GM19351 (cell line): ENCODE results near the gene TLCD2.
"Not testable (repeated sequence)": the region's sequence is repeated elsewhere in the genome, so short reads cannot be mapped to it uniquely, and the experiment has no call there.

ENCODE experiments used
- ATAC-seq: cut with Tn5 transposase; IDR thresholded peaks from one replicate; pipeline ENCODE4 v1.9.1; 2021; ENCODE audit warnings: mild to moderate bottlenecking, moderate library complexity; ENCODE audit not compliant: unreplicated experiment

The TLCD2 gene

DNA sequence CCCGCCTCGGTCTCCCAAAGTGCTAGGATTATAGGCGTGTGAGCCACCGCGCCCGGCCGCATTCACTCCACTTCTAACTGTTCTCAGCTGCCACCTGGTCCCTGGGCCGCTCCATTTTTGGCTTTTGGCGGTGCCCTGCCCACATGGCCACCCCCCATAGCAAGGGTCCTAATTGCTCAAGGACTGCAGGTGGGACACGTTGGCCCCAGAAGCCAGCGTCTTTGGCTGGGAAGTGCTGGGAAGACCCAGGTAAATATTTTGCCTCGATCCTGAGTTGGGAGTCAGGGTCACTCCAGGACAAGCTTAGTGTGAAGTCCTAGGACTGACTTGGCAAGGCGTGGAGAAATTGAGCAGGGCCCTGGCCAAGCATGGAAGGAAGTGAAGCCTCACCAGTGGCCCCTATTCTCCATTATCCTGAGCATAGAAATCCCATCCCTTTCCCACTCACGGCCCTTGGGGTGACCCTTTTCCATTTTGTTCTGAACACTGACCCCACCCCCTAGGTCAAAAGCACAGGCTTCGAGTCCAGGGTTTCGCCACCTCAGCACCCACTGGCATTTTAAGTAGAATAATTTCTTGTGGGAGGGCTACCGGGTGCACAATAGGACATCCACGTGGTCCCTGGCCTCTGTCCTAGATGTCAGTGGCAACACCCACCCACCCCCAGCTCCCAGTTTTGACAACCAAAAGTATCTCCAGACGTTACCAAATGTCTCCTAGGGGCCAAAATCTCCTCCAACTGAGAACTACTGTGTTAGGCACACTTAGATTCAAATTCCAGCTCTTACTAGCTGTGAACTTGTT is 8.4 kb upstream of the TLCD2 start:
- no peak for ATAC-seq

DNA sequence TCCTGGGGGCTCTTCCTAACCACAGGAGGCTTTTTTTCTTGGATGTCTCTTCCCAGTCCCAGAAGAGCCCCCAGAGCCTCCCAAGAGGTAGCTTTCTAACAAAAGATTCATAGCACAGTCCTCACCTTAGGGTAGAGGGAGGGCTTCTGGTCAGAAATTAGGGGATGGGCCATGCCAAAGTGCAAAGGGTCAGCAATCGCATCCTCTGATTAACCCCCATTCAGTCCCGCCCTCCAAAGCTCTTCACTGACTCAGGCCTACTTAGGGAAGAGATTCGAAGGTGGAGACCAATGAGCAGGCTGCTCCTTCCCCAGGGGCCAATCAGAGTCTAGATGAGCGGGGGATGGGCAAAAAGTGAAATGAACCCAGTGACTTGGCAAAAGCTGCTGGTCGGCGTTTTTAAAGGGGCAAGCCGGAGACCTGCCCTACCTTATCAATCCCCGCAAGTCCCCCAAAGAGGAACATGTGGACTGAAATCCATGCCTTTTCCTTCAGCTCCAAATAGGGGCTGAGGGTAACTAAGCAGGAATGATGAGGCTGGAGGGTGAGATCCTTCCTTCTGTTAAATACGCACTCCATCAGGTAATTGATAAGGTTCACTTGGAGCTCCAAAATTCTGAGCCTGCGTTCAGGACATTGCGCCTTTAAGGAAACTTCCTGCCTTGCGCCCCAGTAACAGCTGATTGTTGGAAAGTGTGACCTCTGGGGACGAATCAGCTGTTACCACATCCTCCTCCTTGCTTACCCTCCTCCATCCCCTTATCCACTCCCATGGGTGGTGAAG is 6.9 kb upstream of the TLCD2 start:
- ATAC-seq, result peak; percentile 44

DNA sequence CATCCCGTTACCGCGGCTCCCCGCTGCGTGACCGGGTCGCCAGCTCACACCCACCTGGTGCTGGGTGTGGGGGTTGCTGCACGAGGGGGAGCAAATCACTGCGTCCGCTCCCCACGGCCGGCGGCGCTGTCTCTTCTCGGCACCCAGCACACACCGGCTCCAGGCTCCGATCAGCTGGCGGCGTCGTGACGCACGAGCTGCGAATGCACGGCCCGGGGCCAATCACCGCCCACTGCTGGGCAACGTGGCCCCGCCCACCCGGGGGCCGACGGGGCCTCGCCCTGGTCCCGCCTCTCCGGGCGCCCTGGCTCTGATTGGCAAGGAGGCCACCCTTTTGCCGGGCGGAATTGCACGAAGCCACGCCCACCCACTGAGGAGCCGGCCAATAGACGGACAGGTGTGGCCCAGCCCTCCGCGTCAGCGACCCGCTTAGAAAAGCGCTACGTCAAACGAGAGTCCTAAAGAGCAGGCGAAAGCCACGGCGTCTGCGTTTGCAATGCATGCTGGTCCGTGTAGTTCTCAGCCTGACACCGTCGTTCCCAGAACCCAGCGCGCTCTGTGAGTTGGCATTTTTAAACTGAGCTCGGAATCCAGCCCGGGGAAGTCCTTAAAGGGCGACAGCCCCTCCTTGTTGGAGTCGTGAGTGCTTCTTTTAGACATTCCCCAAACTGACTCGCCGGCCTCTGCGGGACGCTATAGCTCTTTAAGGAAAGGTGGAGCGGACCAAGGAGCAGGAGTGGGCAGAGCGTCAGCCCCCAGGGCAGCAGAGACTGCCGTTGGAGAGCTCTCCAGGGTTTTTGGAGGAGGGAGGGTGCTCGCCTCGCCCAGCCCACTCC is 6.1 kb upstream of the TLCD2 start:
- peak; percentile 71 for ATAC-seq

DNA sequence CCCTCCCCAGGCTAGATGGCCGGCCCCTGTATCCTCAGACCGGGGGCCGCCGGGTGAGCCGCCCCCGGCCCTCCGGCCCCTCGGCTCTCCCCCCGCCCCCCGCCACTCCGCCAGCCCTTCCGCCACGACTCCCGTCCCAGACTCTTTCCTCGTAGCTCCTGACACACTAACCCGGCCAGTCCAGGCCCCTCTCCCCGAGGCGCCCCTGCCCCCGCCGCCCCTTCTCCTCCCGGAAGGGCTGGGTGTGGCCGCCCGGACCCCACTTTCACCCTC is 5.6 kb upstream of the TLCD2 start:
- ATAC-seq, result no peak

DNA sequence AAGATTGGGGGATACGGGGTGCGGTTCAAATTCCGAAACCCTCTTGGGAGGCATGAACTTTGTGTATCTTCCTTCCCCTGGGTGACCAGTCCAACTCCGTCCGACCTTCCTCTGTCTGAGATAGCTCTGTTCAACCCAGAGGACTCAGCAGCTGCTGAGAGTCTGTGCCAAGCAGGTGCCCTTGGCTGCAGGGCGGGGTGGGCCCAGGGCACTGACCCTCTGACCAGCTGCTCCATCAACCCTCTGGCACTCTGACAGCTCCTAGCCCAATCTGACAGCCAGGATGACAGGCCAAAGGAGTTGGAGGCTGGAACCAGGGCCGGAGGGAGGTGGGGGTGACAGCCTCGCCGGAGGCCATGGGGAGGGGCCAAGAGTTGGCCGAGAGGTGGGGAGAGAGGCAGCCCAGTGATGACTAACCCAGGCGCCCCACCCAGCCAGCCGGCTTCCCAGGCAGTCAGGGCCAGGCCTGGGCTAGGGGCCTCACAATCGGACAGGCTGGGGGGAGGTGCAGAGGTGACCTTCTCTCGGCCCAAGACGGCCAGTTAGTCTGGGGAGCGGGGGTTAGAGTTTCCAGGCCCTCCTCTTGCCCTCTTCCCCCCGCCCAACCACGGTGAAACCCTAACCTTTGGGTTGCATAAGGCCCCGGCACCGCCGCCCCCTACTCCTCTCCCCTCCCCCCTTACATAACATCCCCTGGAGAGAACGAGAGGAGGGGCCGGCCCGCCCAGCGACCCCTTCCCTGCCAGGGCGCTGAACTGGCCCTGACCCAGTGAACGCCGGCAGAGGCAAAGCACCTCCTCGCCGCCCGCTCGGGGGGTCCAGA is 5.0 kb upstream of the TLCD2 start:
- ATAC-seq, result no peak

DNA sequence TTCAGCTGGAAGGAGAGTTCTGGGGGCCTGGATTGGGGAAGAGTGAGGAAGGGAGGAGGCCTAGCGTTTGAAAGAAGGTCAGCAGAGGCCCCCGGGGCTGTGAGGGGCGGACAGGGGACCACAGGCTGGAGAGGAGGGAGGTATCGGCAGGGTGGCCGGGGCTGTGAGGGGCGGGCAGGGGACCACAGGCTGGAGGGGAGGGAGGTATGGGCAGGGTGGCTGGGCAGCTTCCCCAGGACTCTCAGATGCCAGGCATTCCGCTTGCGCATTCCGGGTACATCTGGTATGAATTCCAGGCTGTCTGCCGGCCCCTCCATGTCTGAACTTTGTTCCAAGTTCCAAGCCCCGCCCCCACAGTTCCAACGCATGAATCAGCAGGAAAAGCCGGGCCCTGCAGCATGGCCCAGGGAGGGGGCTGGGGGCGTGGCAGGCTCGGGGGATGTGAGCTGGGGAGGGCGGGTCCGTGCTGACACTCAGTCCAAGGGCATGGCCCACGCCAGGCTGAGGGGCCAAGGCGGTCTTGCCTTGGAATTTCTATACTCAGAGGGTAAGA is 4.3 kb upstream of the TLCD2 start:
- no peak for ATAC-seq

DNA sequence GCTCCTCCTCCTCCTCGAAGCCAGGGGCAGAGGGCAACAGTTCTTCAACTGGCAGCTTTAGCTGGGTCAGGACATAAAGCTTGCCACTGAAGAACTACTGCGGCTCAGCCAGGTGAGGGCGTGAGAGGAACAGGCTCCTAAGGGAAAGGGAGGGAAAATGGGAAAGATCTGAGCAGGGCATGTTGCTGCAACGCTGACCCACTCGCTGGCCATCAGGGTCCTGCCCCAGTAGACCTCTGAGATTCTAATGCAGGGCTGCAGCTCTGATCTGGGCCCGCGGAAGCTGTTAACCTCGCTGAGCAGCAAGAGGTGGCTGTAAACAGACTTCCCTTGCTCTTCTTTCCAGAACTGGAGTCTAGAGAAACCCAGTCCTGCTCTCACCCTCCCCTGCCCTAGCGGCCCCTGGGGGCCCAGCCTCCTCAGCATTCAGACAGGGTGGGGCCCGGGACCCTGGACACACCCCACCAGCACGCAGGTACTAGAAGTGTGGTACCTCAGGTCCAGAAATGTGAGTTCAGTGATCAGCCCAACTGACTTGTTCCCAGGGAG is 3.8 kb upstream of the TLCD2 start:
- no peak for ATAC-seq

DNA sequence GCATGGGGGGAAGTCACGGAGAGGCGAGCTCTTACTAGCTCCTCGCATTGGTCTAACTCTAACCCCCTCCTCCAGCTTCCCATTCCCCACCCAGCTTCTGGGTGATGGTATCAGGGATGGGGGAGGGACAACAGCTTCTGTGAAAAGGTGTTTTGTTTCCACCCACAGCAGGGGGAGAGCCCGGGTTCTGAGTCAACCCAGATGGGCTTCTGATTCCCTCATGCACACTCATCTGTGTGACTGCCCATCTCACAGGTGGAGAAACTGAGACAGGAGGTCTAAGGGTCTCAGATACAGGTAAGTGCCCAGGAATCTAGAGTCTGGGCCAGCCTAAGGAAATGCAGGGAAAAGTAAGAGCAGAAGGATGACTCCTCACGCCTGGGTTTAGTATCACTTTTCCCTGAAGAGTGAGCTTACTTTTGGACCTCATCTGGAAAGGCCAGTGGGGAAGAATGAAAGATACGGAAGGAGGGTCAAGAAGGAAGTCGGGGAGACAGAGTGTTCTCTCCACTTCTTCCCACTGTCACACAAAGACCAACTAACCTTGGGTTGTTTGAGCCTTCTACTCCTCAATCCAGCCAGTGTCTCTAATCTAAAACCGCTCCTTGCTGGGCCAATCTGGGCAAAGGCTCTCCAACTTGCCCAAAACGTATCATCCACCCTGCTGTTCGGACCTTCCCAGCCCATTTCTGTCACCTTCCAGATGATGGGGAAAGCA is 3.1 kb upstream of the TLCD2 start:
- no peak for ATAC-seq

DNA sequence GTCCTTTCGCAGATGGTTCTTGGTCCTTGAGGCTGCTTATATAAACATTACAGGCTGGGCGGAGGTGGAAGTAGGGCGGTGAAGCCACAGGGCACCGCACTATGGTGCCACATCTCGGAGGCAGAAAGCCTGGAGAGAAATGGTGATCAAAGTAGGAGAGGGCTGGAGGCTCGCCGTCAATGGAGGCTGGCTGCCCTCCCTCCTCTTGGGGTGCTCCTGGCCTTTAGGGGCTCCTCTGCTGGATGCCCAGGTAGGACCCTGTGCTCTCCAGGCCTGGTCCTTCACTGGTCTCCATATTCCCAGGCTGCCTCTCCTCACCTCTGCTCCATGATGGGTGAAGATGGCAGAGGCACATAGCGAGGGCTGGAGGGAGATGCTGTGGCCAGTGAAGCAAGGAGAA is 2.1 kb upstream of the TLCD2 start:
- no peak for ATAC-seq

DNA sequence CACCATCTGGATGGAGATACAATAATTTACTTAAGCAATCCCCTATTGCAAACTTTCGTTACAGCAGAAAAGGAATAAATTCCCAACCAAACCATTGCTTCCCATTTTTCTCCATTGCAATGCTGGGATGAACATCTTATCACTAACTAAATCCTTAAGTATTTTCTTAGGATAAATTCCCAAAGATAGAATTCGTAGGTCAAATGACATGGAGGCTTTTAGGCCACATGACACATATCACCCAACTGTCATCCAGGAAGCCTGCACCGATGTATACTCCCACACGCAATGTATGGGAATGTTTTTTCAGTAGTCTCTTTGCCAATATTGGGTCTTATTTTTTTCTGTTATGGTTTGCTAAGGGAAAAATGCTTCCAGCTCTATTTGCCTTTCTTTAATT is 1.6 kb upstream of the TLCD2 start:
- no peak for ATAC-seq

DNA sequence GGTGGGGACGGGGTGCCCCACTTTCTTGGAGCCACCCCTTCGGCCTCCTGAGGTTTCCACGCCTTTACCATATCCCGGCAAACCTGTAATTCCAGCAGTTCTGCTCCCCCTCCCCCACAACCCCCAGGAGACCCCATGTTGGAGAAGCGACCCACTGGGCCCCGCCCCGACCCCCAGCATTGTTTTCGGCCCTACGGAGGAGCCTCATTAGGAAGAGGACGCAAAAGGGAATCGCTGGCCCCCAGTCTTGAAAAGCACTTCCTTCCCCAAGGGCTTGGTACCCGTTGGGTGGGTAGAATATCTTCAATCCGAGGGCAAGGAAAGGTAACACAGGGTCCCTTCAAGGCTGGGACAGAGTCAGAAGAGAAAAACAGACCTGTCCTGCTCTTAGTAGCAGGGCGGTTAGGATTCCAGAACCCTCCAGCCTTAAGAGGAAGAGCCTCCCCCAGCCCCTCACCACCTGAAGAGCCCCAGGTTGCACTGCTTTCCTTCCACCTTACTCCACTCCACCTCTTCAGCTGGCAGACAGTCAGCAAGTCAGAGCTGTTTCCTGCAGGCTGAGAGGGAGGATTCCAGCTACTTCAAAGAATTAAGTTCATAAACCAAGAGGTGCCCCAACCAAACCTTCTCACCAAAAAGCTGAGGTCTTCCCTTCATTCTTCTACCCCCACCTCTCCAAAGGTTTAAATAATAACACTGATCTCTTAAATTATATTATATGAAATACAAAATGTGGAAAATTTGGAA is 803 bp upstream of the TLCD2 start:
- no peak for ATAC-seq

DNA sequence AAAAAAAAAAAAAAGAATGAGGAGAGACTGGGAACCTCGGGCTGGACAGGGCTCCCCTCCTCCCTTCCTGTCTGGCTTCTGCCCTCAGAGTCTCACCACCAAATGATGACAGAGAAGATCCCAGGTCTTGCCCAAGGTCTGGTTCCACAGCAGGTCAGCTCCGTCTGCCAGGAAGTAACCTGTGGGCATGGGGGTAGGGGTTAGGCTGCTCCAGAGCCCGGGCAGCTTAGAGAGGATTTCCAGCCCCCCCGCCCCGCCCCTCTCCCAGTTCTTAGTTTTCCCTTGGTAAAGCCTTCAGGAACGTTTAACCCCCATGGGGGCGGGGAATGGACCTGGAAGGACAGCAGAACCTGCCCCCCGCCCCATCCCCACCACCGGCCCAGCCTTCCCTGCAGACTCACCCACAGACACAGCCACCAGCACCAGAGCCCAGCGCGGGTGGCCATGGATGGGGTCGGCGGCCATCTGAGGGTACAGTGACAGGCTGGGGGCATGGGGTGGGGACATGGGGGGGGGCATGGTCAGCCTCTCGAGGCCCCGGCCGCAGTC is 700 bp downstream of the TLCD2 start:
- no peak for ATAC-seq

DNA sequence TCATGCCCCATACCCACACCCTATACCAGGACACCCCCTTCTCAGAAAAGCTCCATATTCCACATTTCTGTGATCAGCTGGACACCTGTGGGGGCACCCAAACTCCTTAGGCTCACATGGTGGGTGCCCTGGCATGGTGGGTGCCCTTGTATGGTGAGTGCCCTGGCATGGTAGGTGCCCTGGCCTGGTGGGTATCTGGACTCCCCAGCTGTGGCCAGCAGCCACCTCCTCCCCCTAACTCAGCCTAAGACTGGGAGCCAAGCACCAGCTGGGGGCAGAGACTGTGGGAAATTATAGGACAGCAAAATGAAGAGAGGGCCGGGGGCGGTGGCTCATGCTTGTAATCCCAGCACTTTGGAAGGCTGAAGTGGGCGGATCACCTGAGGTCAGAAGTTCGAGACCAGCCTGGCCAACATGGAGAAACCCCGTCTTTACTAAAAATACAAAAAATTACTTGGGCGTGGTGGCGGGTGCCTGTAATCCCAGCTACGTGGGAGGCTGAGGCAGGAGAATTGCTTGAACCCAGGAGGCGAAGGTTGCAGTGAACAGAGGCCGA is 1.3 kb downstream of the TLCD2 start:
- not testable (repeated sequence) for ATAC-seq

DNA sequence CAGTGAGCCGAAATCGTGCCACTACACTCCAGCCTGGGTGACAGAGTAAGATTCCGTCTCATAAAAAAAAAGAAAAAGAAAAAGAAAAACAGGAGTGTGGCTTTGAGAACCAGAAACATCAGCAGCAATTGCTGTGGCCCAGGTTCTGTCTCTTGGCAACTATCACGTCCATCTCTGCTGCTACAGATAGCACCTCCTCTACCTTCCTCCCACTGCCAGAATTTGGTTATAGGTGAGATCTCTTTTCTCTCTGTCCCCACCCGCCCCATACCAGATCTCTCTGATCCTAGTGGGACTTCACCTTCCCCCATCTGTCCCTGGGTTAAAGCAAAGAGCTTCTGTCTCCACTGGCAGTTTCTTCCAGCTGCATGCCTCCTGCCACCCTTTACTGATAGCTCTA is 3.1 kb downstream of the TLCD2 start:
- no peak for ATAC-seq

DNA sequence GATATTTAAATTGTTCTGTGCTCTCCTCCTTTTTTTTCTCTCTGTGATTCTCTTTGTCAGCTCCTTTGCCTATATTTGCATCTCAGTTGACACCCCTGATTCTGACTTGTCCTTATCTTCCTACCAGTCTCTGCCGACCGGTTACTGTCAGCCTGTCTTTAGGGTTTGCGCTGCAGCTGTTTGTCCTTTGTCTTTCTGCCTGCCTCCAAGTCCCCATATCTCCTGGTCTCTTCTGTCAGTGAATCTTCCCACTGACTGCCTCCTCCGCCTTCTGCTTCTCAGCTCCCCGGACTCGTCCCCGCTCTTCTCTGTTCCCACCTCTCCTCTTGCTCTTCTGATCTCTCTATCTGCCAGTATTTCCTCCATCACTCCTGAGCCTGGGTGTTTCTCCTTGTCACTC is 5.2 kb downstream of the TLCD2 start:
- no peak for ATAC-seq

DNA sequence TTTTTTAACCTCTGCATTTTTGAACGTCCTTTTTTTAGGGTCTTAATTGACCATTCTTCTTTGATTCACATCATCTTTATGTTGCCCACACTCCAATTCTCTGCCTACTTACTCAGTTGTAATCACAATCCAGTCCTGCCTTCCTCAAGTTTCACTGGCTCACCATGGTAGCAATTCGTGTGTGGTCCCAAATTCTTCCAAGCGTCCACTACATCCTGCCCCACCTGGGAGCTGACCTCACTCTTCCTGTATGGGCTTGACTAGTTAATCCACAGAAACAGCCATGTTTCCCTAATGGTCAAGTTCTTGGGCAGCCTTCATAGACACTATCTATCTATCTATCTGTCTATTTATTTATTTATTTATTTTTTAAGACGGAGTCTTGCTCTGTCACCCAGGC is 7.1 kb downstream of the TLCD2 start:
- no peak for ATAC-seq

DNA sequence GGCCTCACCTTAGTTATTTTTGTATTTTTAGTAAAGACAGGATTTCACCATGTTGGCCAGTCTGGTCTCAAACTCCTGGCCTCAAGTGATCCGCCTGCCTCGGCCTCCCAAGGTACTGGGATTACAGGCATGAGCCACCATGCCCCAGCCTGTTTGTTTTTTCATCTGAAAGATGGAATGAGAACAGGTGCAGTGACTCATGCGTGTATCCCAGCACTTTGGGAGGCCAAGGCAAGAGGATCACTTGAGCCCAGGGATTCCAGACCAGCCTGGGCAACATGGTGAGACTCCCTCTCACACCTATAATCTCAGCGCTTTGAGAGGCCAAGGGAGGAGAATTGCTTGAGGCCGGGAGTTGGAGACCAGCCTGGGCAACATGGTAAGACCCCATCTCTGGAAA is 10.3 kb downstream of the TLCD2 start:
- ATAC-seq, result not testable (repeated sequence)

DNA sequence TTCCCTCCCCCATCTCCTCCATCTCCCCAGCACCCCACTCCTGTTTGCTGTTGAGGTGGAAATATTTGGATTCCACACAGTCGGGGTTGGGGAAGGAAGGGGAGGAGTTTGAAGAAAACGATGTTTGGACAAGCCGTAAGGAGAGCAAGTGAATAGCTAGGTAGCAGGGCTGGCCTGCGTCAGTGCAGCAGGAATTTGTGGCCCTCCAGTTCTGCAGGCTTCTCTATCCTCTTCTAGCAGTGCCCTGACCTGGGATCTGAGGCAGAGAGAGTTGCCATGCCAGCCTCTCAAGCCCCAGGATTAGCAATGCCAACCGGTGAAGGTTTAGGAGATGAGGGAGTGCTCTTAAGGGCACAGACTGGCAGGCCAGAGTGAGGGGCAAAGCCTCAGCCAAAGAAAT is 12.5 kb downstream of the TLCD2 start:
- no peak for ATAC-seq
